CD4-positive, alpha-beta T cell treated with Interleukin-17A for 4 hours (primary cell): ENCODE results near the gene CTBP1.

Source experiments
- DNase-seq: peaks from one replicate; pipeline ENCODE4 v3.0.0-alpha.2; 2020; ENCODE audit warnings: mixed read lengths

CTBP1 gene

DNA sequence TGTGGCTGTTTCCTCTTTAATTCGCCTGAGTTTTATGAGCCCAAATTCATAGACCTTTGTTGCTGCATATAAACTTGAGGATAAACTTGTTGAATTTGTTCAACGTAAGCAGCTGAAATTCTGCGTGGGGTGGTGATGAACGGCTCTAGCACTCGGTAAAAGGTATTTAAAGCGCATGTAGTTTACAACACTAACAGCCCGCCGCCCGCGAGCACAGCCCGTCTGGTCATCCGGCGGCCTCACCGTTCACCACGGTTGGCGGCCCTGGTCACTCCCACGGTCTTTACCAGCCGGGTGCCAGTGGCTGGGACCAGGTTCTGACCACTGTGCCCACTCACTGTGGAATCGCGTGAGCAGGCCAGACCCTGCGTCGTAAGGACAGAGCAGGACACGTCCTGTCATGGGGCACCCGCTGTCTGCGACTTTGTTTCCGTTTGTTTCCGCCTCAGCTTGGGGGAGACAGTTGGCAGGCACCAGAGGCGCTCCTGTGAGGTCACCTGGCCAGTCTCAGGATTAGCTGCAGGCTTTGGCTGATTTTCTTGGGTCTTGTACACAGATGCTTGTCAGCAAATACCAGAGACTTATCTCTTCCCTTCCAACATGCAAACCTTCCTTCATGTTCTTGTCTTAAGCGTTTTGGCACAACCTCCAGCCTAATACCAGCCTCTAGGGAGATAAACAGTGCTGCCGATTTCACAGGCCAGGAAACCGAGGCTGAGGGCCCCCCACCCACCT is 39.8 kb downstream of the CTBP1 start:
- DNase-seq: no peak

DNA sequence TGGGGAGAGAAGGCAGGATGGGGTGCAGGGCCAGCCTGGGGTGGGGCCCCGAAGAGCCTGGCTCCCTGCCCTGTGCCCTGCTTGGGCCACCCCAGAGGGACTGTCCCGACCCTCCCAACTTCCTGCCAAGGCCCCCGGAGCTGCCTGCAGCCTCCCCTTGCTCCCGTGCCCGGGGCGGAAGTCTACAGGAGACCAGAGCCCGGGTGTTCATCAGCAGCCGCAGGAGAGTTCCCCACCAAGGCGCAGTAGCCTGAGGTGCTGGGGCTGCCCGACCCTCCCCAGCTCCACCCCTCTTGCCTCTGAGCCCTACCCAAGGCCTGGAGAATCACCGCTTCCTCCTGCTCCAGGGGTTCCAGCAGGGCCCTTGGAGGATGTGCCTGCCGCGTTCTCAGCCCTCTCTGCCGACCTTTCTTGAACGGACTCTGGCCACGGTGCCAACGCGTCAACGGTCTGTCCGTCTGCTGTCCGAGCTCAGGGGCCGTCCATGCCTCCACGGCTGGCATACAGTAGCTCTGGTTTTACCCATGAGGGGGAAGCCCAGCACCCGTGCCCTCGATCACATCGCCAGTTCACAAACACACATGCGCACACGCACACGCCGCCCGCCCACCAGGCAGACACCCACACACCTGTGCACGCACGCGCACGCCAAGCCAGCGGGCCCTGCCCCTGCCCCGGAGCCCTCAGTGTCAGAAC is 40.5 kb downstream of the CTBP1 start:
- DNase-seq: no peak

DNA sequence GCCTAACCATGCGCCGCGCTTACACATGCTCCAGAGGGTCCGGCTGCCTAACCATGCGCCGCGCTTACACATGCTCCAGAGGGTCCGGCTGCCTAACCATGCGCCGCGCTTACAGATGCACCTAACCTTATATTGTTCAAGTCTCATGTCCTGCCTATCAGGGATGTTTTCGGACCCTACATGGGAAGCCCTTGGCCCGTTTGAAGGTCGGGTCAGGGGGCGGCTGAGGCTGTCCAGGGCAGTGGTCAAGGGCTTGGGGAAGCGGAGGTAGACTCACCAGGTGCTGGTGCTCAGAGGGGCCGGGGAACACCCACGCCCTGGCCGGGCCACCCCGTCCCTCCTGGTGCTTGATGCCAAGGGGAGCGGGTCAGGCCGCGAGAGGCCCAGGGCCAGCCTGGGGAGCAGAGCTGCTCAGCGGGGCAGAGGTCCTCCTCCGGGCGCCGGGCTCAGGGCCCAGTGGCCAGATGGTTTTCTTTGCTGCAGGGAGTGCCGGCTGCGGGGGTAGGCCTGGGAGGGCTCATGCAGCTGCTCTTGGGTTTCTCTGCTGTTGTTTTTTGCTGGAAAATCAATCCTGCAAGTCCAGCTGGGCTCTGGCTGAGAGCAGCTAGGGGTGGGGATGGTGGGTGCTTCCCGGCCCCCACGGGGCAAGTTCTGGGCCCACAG is 41.2 kb downstream of the CTBP1 start:
- no peak for DNase-seq

DNA sequence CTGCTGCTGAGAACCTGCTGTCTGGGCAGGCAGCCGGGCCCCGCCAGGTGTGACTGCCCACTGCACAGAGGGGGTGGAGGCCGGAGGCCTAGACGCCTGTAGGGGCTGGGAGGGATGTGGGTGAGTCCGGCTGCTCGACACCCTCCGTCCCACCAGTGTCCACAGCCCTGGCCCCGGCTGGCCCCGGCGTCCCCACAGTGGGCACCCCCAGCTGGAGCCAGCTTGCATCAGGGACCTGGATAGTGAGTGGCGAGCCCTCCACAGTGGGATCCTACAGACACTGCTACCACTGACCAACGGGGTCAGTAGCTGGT is 41.8 kb downstream of the CTBP1 start:
- DNase-seq: peak; percentile 2

DNA sequence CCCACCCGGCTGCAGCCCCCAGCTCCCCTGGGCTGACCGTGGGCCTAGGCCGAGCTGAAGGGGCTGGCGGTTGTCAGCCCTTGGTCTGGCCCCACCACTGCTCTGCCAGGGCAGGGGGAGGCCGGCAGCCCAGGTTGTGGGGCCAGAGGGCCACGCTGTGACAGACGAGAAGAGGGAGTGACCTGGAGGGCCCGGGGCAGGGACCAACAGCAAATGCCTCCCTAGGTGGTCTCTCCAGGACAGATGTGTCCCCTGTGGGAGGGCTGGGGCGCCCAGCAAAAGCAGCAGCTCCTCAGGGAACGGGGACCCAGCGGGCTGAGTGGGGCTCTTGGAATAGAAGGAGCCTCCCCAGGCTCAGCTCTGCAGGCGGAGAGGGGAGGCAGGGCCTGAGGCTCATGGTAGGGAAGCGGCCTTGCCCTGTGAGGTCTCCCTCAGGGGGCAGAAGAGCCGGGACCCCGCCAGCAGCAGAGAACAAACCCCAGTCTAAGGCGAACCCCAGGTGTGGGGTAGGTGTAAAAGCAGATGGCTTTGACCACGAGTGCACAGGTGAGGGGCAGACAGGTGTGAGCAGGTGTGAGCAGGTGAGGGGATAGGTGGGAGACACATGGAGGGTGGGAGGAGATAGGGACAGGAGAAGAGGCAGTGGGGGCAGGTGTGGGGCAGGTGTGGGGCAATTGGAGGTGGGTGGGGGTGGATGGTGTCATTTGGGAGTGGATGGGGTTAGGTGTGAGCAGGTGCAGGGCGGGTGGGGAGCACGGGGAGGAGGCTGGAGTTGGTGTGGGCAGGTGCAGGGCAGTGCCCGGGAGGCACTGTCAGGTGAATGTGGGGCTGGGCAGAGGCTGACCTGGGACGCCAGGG is 42.4 kb downstream of the CTBP1 start:
- peak; percentile 1 for DNase-seq

DNA sequence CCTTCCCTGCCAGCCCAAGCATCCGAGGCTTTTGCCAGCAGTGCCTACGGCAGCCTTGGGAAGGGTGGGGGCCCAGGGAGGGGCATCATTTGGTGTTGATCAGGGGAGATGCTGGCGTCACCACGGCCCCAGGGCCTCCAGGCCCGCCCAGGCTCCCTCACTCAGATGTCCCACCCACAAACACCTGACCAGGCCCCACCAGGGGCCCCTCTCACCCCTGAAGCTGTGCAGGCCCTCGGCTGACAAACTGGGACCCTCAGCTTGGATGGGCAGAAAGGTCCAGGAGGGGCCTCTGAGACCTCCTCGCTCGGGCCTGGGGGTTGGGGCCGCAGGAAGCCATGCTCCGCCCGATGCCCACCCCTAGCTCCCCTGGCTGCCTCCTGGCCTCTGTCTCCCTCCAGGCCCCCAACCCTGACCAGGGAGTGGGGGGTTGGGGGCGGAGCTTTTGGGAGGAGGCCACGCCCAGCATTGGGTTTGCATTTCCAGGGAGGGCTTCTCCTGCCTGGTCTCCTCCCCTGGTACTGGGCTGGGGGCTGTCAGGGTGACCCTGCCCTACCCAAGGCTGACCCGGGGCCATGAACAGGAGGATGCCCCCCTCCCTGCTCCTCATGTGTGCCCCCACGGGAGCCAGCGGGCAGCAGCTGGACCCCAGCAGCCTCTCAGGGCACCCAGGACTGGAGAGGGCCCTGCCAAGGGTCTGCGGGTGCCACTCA is 43.2 kb downstream of the CTBP1 start:
- peak; percentile 2 for DNase-seq

DNA sequence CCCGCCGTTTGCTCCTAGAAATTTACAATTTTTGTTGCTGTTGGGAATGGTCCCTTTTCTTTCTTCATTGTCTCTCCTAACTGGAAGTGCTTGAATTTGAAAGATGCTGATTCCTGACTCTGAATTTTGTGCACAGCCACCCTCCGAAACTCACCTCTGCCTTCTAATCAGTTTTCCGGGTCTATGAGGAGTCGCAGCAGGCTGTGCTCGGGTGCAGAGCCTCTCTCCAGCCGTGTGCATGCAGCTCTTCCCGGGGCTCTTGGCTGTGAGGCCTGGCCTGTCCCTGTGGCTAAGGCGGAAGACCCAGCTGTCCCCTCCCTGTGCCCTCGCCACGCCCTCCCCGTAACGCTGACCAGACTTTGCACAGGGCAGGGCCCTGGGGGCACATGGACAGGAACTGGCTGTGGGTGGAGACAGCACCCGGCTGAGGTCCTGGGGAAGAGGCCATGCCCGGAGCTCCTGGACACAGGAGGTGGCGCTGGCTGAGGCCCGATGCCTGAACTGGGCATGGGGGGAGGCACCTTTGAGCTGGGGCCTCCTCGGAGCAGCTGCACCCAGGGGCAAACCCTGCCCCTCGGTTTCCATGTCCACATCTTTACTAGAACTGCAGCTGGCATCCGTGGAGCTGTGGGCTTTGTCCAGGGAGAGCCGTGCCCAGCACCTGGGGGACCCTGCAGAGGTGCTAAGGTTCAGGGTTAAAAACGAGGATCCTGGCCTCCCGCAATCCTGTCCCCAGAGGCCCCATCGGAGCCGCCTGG is 43.9 kb downstream of the CTBP1 start:
- peak; percentile 1 for DNase-seq

DNA sequence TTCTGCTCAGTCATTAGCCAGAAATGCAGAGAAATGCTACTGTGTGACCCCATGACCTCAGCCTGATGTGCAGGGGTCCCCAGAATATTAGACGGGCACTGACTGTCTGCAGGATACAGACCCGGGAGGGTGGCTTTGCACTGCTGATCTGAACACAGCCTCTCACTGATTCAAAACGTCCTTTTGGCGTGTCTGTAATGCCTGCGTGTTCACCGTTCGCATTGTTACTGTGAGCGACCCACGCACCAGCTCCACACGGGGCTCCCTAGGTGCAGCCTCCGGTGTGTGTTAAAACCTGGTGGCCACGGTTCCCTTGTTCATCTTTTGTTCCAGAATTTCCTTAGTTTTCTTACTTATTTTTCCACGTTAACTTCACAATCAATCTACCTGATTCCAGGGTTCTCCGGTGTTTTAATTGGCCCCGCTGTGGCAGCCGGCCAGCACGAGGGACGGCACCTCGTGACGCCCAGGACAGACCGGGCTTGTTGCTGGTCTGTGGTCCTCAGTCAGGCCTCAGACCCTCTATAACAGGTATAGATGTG is 44.6 kb downstream of the CTBP1 start:
- DNase-seq: peak; percentile 2

DNA sequence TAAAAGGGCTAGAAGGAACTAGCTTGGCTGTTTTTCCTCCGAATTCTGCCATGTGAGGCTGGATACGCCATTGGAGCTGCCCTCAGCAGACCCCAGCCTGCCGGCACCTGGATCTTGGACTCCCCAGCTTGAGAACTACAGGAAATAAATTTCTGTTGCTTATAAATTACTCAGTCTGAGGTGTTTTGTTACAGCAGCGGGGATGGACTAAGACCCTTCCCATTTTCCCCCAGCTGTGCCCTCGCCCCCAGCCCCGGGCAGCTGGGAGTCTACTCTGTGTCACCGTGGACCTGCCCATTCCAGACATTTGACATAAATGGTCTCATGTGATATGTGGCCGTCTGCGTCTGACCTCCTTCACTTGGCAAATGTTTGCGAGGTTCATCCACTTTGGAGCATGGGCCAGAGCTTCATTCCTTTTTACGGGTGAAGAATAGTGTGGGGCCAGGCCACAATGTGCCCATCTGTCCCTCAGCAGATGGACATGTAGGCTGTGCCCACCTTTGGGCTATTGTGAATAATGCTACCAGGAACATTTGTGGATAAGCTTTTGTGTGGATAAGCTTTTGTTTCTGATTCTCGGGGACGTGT is 45.8 kb downstream of the CTBP1 start:
- peak; percentile 2 for DNase-seq

DNA sequence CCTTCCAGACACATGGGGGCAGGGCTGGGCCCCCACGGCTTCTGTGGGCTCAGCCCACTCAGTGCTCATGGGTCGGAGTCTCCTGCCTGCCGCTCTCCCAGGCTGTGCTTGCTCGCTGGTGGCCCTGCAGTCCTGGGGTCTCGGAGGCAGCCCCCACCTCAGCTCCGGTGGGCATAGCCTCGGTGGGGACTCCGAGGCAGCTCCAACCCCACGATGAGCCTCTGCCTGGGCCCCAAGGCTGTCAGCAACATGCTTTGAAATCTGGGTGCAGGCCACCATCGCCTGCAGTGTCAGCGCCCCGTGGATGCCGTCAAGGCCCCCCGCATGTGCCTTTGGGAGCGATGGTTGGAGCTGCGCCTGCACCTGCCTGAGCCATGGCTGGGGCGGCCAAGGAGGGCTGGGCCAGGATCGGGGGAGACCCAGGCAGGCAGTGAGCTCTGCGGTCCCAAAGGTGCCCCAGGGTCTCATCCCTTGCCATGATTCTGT is 46.4 kb downstream of the CTBP1 start:
- DNase-seq: no peak

DNA sequence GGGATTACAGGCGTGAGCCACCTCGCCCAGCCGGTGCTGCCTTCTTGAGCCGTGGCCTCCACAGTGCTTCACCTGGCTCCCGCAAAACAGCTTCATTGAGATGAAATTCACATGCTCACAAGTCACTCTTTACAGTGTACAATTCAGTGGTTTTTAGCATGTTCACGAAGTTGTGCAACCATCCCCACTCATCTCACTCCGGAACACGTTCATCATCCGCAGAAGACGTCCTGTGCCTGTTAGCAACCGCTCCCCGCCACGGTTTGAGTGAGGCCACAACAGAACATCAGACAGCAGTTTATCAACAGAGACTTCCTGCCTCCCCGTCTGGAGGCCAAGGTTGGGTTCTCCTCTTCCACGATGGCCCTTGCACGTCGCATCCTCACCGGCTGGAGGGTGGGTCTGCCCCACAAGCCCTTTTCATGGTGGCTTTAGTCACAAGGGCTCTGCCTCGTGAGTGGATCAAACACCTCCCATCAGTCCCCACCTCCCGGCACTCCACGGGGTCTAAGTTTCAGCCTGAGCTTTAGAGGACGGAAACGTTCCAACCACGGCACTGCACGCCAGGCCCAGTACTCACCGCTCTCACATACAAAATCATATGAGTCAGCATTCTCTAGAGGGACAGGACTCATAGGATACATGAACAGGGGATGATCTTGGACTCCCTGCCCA is 46.9 kb downstream of the CTBP1 start:
- DNase-seq: peak; percentile 89

DNA sequence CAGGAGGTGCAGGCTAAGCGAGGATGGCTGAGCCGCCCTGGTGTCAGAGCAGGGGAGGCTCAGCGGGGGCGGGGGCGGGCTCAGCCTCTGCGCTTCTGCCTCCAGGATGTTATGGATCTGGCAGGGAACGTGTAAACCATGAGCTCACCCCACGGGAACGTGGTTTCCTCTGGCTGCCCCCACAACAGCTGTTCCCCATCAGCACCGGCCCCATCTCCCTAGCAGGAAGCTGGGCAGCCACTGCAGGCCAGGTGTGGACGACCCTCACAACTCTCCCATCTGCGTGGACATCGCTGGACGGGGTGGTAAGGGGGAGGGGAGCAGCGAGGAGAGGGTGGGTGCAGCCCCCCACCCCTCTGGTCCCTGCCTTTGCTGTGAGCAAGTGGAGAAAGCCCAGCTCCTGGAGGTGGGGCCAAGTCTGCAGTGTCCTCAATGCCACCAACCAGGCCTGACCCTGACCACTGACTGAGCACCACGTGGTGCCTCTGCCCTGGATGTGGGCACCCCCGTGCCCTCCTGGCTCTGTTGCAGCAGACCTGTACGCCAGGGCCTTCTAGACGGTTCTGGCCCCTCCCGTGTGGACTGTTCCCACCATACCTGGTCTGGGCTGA is 48.4 kb downstream of the CTBP1 start:
- peak; percentile 43 for DNase-seq

DNA sequence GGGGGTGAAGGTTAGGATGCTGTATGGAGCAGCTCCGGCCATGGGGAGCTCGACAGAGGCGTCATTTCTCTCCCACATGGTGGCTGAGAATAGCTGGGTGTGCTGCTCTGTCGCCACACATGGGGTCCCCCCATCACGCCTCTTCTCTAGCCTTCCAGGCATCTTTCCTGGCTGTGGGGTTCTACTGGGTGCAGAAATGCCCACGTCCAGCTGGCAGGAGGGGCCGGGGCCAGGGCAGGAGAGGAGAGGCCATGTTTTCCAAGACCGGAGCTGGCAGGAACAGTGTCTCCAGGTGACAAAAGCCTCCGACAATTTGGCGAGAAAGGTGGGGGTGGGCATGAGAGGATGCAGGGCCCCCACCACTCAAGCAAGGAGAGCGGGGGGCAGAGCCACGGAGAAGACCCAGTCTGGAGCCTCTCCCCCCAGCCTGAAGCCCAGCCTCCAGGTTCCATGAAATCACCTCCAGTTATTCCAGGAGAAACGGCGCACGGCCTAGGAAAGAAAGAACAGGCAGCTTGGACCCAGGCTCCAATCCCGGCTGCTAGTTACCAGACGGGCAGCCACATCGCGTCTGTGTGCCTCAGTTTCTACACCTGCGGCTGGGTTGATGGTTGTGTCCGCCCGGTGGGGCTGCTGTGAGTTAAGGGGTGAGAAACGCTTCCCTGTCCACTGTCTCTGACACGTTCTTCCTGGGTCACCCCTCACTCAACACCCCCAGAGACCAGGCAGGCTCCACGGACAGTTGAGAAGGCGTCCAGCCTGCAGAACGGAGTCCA is 49.2 kb downstream of the CTBP1 start:
- no peak for DNase-seq

DNA sequence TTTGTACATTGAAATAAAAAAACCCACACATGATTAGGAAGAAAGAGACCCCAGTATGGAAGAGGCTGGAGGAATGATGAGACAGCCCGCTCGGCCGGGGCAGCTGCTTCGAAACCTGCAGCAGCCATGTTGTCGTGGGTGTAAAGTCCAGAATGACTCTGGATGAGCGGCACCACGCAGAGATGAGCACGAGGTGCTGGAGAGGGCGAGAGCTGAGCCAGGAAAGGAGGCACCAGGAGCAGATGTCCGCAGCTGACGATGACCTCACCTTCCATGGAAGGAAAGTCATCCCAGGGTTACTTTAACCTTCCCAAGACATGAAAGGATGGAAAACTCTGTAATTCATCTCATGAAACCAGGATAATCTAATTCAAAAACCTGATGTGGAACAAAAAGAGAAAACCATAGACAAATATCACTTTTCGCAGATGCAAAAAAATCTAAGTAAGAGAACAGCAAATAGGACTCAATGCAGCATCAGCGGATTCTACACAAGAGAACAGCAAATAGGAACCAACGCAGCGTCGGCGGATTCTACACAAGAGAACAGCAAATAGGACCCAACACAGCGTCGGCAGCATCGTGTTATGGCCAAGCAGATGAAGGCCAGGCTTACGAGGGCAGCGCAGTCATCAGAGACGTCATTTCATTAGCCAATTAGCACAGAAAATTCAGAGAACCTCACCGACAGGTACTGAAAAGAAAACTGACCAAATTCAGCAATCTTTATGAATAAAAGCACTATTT is 50.7 kb downstream of the CTBP1 start:
- no peak for DNase-seq

DNA sequence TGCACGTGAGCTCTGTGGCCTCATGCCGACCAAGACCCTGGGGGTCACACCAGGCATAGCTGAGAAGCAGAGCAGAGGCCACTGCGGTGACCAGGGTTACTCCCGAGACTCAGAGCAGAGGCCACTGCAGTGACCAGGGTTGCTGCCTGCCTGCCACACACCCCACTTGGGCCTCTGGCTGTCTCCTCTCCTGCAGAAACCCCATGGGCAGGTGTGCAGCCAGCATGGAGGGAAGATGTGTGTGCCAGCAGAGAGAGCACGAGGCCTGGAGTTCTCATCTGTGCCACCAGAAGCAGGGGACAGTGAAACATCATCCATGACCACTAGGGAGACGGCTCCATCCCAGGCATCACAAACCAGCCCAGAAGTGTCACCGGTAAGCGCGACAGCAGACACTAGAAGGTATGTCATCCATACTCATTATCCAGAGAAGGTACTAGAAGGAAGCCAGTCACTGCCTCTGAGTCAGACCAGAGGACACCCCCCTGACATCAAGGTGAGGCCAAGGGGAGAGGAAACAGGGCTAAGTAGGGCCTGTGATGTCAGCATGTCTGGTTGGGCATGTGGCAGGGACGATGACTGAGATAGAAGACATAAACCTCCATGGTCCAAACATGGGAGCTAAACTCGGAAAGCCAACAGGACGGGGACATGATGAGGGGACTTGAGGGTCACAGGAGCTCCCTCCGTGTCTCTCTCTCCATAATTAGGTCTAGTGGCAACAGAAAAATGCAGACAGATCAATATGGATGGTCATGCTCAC is 52.3 kb downstream of the CTBP1 start:
- no peak for DNase-seq

DNA sequence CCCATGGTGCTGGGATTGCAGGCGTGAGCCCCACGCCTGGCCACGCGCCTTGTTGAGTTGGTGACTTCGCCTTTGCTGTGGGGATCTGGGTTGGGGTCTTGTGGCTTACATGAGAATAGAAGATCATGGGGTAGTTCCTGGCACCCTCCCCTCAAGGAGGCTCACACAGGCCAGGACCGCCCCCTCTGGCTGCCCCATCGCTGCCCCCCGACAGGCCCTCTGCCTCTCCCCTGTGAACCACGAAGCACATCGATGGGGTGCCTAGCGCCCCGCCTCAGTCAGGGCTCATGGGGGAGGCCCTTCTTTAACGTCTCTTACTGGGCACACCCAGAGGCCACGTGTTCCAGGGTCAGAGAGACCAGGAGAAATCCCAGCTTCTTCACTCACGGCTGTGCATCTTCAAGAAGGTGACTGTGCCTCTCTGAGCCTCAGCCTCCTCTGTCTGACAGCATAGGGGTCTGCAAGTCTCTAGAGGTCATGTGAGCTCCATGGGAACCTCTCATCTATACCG is 53.0 kb downstream of the CTBP1 start:
- DNase-seq: no peak

DNA sequence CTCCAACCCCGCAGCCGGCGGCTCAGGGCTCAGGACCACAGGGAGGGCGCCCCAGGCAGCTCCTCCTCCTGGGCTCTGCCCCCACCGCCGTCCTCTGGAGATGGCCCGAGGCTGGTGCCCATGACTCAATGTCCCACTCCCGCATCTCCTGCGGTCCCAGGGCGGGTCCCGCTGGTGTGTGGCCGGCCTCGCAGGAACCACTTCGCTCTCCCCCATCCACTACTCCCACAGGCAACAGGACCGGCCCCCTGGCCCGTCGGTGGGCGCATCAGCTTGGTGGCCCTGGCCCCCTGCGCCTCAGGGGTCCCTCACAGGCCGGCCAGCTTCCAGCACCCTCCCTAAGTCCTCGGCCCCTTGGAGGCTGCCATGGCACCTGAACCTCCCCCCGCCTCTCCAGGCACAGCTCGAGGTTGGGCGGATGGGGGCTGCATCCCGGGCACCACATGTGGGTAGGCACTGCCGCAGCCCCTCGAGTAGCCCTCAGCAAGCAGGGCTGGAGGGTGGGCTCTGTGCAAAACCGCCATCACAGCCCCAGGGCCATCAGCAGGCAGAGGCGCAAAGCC is 53.7 kb downstream of the CTBP1 start:
- DNase-seq: no peak
